Measurements from ENCODE around the gene TM7SF2. TPM values are rescaled to one million over a fixed set of nuclear protein-coding genes. Genes with fewer than 3 reads are reported as not detected.

The TM7SF2 gene
- total and polyA plus RNA-seq, 12 donors, result 18.5 to 87.8 (median 69.5) TPM

DNA sequence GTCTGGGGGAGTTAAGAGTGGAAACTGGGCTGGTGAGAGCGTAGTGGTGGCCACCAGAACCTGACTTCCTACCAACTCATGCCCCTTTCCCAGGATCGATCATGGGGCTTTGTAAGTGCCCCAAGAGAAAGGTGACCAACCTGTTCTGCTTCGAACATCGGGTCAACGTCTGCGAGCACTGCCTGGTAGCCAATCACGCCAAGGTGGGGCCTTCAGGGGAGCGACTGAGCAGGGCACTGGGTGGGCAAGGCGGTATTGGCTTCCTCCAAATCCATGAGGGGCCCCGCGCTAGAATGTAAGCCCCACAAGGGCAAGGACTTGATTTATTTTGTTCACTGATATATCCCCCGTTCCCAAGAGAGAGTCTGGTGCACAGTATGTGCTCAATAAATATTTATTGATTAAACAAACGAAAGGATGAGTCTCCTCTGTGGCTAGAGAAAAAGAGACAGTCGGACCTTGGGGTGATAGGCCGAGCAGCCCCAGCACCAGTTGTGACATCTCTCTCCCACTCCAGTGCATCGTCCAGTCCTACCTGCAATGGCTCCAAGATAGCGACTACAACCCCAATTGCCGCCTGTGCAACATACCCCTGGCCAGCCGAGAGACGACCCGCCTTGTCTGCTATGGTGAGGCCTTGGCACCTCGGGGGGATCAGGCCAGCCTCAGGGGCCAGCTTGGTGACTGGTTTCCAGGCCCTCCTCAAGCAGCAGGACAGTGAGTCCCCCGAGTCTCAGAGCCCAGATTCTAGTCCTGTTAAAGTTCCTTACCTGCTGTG is 26.9 kb upstream of the TM7SF2 start:
- no peak for TF ChIP-seq CTCF (IDR thresholded peaks at IDR 0.05)
- Histone ChIP-seq H3K4me1 (peaks cover 6 to 34% (median 20%) of the 10 kb centered on the region in 9 donors), H3K4me3 (peak overlapping the region; percentile 64 to 93 (median 81)), H3K9me3 (no peaks in the 10 kb centered on the region), H3K27ac (peak overlapping the region; percentile 79 to 96 (median 92)), H3K36me3 (peaks cover 0 to 62% (median 17%) of the 10 kb centered on the region in 9 donors), H3K27me3 (no peaks in the 10 kb centered on the region)
- ATAC-seq, result peak in 2 of 8 donors; percentile 1
- WGBS, 2 donors, result 45 to 48% methylated on average over 23 of the region's 23 CpGs
- intact Hi-C loops (cut with DNase I), result loop anchor here in 7 of 10 donors (1.0 to 10.0 kb wide), 12 partner anchors 12 to 160 kb away; partner anchors contain the start of genes FAU (in 4 of the 7), MRPL49 (in 4 of the 7), SNX15 (in 3 of the 7) and SAC3D1 (in 2 of the 7)
- no peak for DNase-seq

DNA sequence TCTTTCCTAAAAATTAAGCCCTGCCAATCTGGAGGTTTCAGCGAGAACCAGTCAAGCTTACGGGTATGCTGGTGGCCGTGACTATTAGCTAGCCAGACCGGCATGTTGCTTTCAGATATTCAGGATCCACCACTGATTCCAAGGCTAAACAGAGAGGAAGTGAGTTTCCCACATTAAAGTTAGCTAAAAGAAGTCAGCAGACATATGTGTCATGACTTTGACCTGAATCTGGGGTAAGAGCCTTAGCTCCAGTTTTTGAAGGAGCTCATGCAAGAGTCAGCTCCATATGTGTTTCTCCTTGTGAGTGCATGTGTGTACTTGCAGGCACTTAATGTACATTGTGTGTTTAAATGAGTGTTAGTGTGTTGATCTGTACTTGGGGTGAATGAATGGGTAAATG is 26.2 kb upstream of the TM7SF2 start:
- ATAC-seq (no peak), DNase-seq (no peak)
- H3K9me3 ChIP-seq, result no peaks in the 10 kb centered on the region
- peak overlapping the region in 3 of 10 donors; percentile 70 to 82 (median 73) for H3K4me3 ChIP-seq
- H3K4me1 ChIP-seq, result peaks cover 6 to 34% (median 20%) of the 10 kb centered on the region in 9 donors
- no peak for TF ChIP-seq CTCF (IDR thresholded peaks at IDR 0.05)
- WGBS, 2 donors, result 88 to 94% methylated on average over 4 of the region's 4 CpGs
- no peak overlapping the region for H3K27ac ChIP-seq
- no peaks in the 10 kb centered on the region for H3K27me3 ChIP-seq
- intact Hi-C loops (cut with DNase I), result loop anchor here in 5 of 10 donors (2.0 to 10.0 kb wide), 6 partner anchors 37 to 161 kb away; partner anchors contain the start of genes ARL2 (in 1 of the 5), FAU (in 1 of the 5), MRPL49 (in 1 of the 5) and PPP2R5B (in 1 of the 5)
- peaks cover 0 to 58% (median 17%) of the 10 kb centered on the region in 9 donors for H3K36me3 ChIP-seq

- Histone ChIP-seq H3K4me3 (no peak overlapping the region), H3K27ac (no peak overlapping the region), H3K9me3 (no peaks in the 10 kb centered on the region), H3K36me3 (peaks cover 0 to 52% (median 17%) of the 10 kb centered on the region in 9 donors), H3K4me1 (peaks cover 6 to 28% (median 20%) of the 10 kb centered on the region in 9 donors), H3K27me3 (no peaks in the 10 kb centered on the region)
- TF ChIP-seq CTCF (IDR thresholded peaks at IDR 0.05), result no peak
- DNase-seq, result no peak
- no peak for ATAC-seq
- intact Hi-C loops (cut with DNase I), result loop anchor here in 3 of 10 donors (5.0 to 10.0 kb wide), 3 partner anchors 40 to 162 kb away; partner anchors contain the start of genes ARL2 (in 1 of the 3) and PPP2R5B (in 1 of the 3)
- WGBS, 2 donors, result 93 to 94% methylated on average over 9 of the region's 9 CpGs
Measured at GRCh38 chr11:65086809-65087208, 24.9 kb upstream of the TM7SF2 start.

- no peak for TF ChIP-seq CTCF (IDR thresholded peaks at IDR 0.05)
- H3K4me3 ChIP-seq, result no peak overlapping the region
- peaks cover 0 to 52% (median 17%) of the 10 kb centered on the region in 9 donors for H3K36me3 ChIP-seq
- WGBS, 2 donors, result 91% methylated on average over 11 of the region's 11 CpGs
- H3K27ac ChIP-seq, result no peak overlapping the region
- no peaks in the 10 kb centered on the region for H3K27me3 ChIP-seq
- H3K9me3 ChIP-seq, result no peaks in the 10 kb centered on the region
- DNase-seq (no peak), ATAC-seq (no peak)
- peaks cover 6 to 27% (median 20%) of the 10 kb centered on the region in 9 donors for H3K4me1 ChIP-seq
- intact Hi-C loops (cut with DNase I), result loop anchor here in 3 of 10 donors (5.0 to 10.0 kb wide), 3 partner anchors 40 to 162 kb away; partner anchors contain the start of genes ARL2 (in 1 of the 3) and PPP2R5B (in 1 of the 3)
Measured at GRCh38 chr11:65087216-65087615, 24.5 kb upstream of the TM7SF2 start.
